LHCN-M2 (cell line): ENCODE measurements around the gene MPRIP. TPM values are rescaled to one million over a fixed set of nuclear protein-coding genes. Genes with fewer than 3 reads are reported as not detected.
A peak's percentile ranks its signal among the peaks of the same experiment; 100 is the strongest.
"Not testable (repeated sequence)": the region's sequence is repeated elsewhere in the genome, so short reads cannot be mapped to it uniquely, and the experiment has no call there.

ENCODE experiments used
- DNase-seq: peaks from one replicate; pipeline ENCODE4 v3.0.0-alpha.2; 2012; ENCODE audit warnings: low read depth
- total RNA-seq: library from RNA; depleted of rRNA; stranded (reverse); fragments of >200 nt; gene quantifications from 2 replicates; pipeline ENCODE4 v1.2.3, GENCODE V29; 2014

MPRIP gene
- total RNA-seq, 1 experiment from 2014 or later, result 198 TPM

GRCh38 chr17:17183744-17184143 lies 141.5 kb downstream of the MPRIP start:
- no peak for DNase-seq

GRCh38 chr17:17184985-17185757 lies 142.9 kb downstream of the MPRIP start:
- not testable (repeated sequence) for DNase-seq

- no peak for DNase-seq
These were observed 143.8 kb downstream of the MPRIP start for GRCh38 chr17:17186051-17186450.

- DNase-seq, result peak; percentile 42
These were observed 144.6 kb downstream of the MPRIP start for GRCh38 chr17:17186551-17187505.

- DNase-seq, result no peak
These were observed 146.3 kb downstream of the MPRIP start for GRCh38 chr17:17188586-17188985.

- DNase-seq, result no peak
These were observed 147.3 kb downstream of the MPRIP start for GRCh38 chr17:17189559-17189958.

GRCh38 chr17:17190188-17190587 lies 147.9 kb downstream of the MPRIP start:
- DNase-seq, result peak; percentile 15

GRCh38 chr17:17191346-17191792 lies 149.1 kb downstream of the MPRIP start:
- DNase-seq, result peak; percentile 96

- peak; percentile 74 for DNase-seq
These were observed 149.7 kb downstream of the MPRIP start for GRCh38 chr17:17191961-17192381.

- DNase-seq, result not testable (repeated sequence)
These were observed 153.2 kb downstream of the MPRIP start for GRCh38 chr17:17195466-17195865.

- peak; percentile 65 for DNase-seq
These were observed 154.5 kb downstream of the MPRIP start for GRCh38 chr17:17196776-17197175.

- DNase-seq, result peak; percentile 41
These were observed 156.0 kb downstream of the MPRIP start for GRCh38 chr17:17198281-17198680.

- DNase-seq, result no peak
These were observed 158.1 kb downstream of the MPRIP start for GRCh38 chr17:17200311-17200710.

GRCh38 chr17:17200831-17201230 lies 158.6 kb downstream of the MPRIP start:
- DNase-seq, result no peak

GRCh38 chr17:17201271-17201670 lies 159.0 kb downstream of the MPRIP start:
- DNase-seq, result no peak

- peak; percentile 38 for DNase-seq
These were observed 159.7 kb downstream of the MPRIP start for GRCh38 chr17:17201907-17202306.

- DNase-seq, result no peak
These were observed 161.0 kb downstream of the MPRIP start for GRCh38 chr17:17203173-17203730.

- peak; percentile 18 for DNase-seq
These were observed 161.9 kb downstream of the MPRIP start for GRCh38 chr17:17204041-17204591.

GRCh38 chr17:17204635-17205231 lies 162.5 kb downstream of the MPRIP start:
- no peak for DNase-seq

- DNase-seq, result peak; percentile 53
These were observed 163.3 kb downstream of the MPRIP start for GRCh38 chr17:17205368-17206123.
